Astrocyte (in vitro differentiated cells and primary cell): ENCODE data around the gene KRT13. TPM values are rescaled to one million over a fixed set of nuclear protein-coding genes. Genes with fewer than 3 reads are reported as not detected.
A peak's percentile ranks its signal among the peaks of the same experiment; 100 is the strongest.

Experiments used
- DNase-seq: peaks from one replicate; pipeline ENCODE4 v3.0.0-alpha.2; 2010; ENCODE audit warnings: low read depth
- FAIRE-seq: peaks from 2 replicates; lab custom pipeline; 2011; peaks lifted over from hg19 to GRCh38; lab: Jason Lieb, UNC
- H2AFZ ChIP-seq: 2 replicates; pipeline ENCODE4 v1.6.0; 2012; ENCODE audit warnings: low read depth, low read length, inconsistent platforms
- H3K27ac ChIP-seq: 2 replicates; pipeline ENCODE4 v1.5.1; 2011; ENCODE audit warnings: low read depth, low read length, inconsistent platforms
- H3K27me3 ChIP-seq: 2 replicates; pipeline ENCODE4 v1.6.0; 2011; ENCODE audit warnings: low read length, inconsistent platforms; ENCODE audit not compliant: insufficient read depth
- H3K36me3 ChIP-seq: 2 replicates; pipeline ENCODE4 v1.5.1; 2011; ENCODE audit warnings: low read length, inconsistent platforms; ENCODE audit not compliant: insufficient read depth
- H3K4me1 ChIP-seq: 2 replicates; pipeline ENCODE4 v1.5.1; 2011; ENCODE audit warnings: low read length, inconsistent platforms; ENCODE audit not compliant: insufficient read depth
- H3K4me2 ChIP-seq: 2 replicates; pipeline ENCODE4 v1.6.0; 2012; ENCODE audit warnings: low read length, inconsistent platforms
- H3K4me3 ChIP-seq: 2 replicates; pipeline ENCODE4 v1.5.1; 2011; ENCODE audit warnings: low read depth, mild to moderate bottlenecking, low read length, inconsistent platforms; ENCODE audit not compliant: insufficient read depth
- H3K79me2 ChIP-seq: 2 replicates; pipeline ENCODE4 v1.6.0; 2012; ENCODE audit warnings: mild to moderate bottlenecking, low read length, inconsistent platforms; ENCODE audit not compliant: insufficient read depth
- H3K9ac ChIP-seq: 2 replicates; pipeline ENCODE4 v1.6.0; 2012; ENCODE audit warnings: mild to moderate bottlenecking, low read length, inconsistent platforms
- H3K9me3 ChIP-seq: 2 replicates; pipeline ENCODE4 v1.5.1; 2012; ENCODE audit warnings: low read depth, mild to moderate bottlenecking, low read length, inconsistent platforms; ENCODE audit not compliant: insufficient read depth
- H4K20me1 ChIP-seq: 2 replicates; pipeline ENCODE4 v1.6.0; 2012; ENCODE audit warnings: low read length, inconsistent platforms; ENCODE audit not compliant: insufficient read depth
- H3K27ac Mint-ChIP-seq: one replicate; pipeline ENCODE4 v1.8.0; 2021; ENCODE audit warnings: mild to moderate bottlenecking, mixed read lengths; ENCODE audit not compliant: unreplicated experiment
- H3K27me3 Mint-ChIP-seq: one replicate; pipeline ENCODE4 v1.8.0; 2021; ENCODE audit warnings: low read depth, mixed read lengths; ENCODE audit not compliant: unreplicated experiment
- H3K36me3 Mint-ChIP-seq: one replicate; pipeline ENCODE4 v1.8.0; 2021; ENCODE audit warnings: low read depth, mixed read lengths; ENCODE audit not compliant: unreplicated experiment
- H3K4me1 Mint-ChIP-seq: one replicate; pipeline ENCODE4 v1.8.0; 2021; ENCODE audit warnings: low read depth, mixed read lengths; ENCODE audit not compliant: unreplicated experiment
- H3K4me3 Mint-ChIP-seq: one replicate; pipeline ENCODE4 v1.8.0; 2021; ENCODE audit warnings: mild to moderate bottlenecking, moderate library complexity, mixed read lengths; ENCODE audit not compliant: unreplicated experiment
- H3K9me3 Mint-ChIP-seq: one replicate; pipeline ENCODE4 v1.8.0; 2021; ENCODE audit warnings: mild to moderate bottlenecking, mixed read lengths; ENCODE audit not compliant: unreplicated experiment
- CTCF ChIP-seq: IDR thresholded peaks from 2 replicates; pipeline ENCODE4 v1.5.1; 2011; ENCODE audit warnings: low read depth, mild to moderate bottlenecking, inconsistent platforms, low read length, moderate library complexity; ENCODE audit not compliant: insufficient read depth
- EZH2 ChIP-seq: IDR thresholded peaks from 2 replicates; pipeline ENCODE4 v1.6.1; 2012; ENCODE audit warnings: mild to moderate bottlenecking, low read length, inconsistent platforms; ENCODE audit not compliant: insufficient read depth
- total RNA-seq: library from RNA; stranded (reverse); gene quantifications from 2 replicates; pipeline ENCODE4 v1.2.1, GENCODE V29; 2021

KRT13 gene
- total RNA-seq, 1 donor from 2014 or later, result not detected

DNA sequence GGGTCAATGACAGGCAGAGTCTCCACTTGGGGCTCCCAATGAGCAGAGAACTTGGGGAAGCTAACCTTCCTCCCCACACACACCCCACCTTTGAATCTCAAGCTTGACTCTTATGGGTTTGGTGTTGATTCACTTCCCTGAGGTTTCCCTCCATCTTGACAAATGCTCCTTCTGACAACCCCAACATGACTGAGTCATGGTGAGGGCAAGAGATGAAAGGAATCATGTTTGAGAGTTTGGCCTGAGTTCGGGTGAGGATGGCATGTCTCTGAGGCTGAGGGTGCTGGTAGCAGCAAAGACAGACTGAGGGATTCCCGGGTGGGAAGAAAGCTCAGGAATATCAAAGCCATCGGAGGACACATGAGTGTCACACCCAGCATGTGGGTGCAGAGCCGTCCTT lies 47.8 kb upstream of the KRT13 start:
- H3K9me3 ChIP-seq, result no peaks in the 10 kb centered on the region
- H3K79me2 ChIP-seq, result no peaks in the 10 kb centered on the region
- no peak overlapping the region for H3K27ac Mint-ChIP-seq
- peaks cover 25% of the 10 kb centered on the region for H3K27me3 Mint-ChIP-seq
- H3K4me2 ChIP-seq, result no peak overlapping the region
- H2AFZ ChIP-seq, result no peak overlapping the region
- H3K4me3 Mint-ChIP-seq, result no peak overlapping the region
- no peak overlapping the region for H3K9ac ChIP-seq
- no peak for FAIRE-seq
- H3K36me3 ChIP-seq, result no peaks in the 10 kb centered on the region
- TF ChIP-seq CTCF (no peak), EZH2 (no peak)
- no peak for DNase-seq
- H3K27ac ChIP-seq, result no peak overlapping the region
- H3K4me1 Mint-ChIP-seq, result peaks cover 9% of the 10 kb centered on the region
- H3K4me3 ChIP-seq, result no peak overlapping the region
- H3K27me3 ChIP-seq, result peaks cover 13% of the 10 kb centered on the region
- H4K20me1 ChIP-seq, result no peaks in the 10 kb centered on the region
- H3K4me1 ChIP-seq, result peaks cover 25% of the 10 kb centered on the region
- no peaks in the 10 kb centered on the region for H3K9me3 Mint-ChIP-seq
- H3K36me3 Mint-ChIP-seq, result no peaks in the 10 kb centered on the region

DNA sequence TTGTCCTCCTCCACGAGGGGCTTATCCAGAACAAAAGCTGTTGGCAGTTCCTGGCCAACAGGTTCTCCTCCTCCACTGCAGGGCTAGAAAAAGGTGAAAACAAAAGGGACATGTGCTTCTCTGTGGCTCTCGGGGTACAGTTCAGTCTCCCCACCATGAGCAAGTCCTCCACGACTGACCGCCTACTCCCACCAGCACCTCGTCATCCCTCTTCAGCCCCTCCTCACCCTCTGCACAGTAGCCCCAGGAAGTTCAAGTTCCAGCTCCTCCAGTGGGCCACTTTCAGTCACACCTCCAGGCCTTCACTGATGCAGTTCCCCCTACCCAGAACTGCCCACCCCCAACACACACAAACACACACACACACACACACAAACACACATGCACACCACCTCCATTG lies 47.0 kb upstream of the KRT13 start:
- no peak overlapping the region for H3K4me2 ChIP-seq
- Mint-ChIP-seq H3K4me3 (no peak overlapping the region), H3K9me3 (no peaks in the 10 kb centered on the region), H3K27ac (no peak overlapping the region), H3K36me3 (no peaks in the 10 kb centered on the region), H3K4me1 (peaks cover 15% of the 10 kb centered on the region), H3K27me3 (peaks cover 21% of the 10 kb centered on the region)
- peaks cover 32% of the 10 kb centered on the region for H3K4me1 ChIP-seq
- H3K27me3 ChIP-seq, result peaks cover 13% of the 10 kb centered on the region
- H3K9me3 ChIP-seq, result no peaks in the 10 kb centered on the region
- DNase-seq (no peak), FAIRE-seq (no peak)
- H3K9ac ChIP-seq, result no peak overlapping the region
- no peaks in the 10 kb centered on the region for H4K20me1 ChIP-seq
- TF ChIP-seq CTCF, result no peak
- TF ChIP-seq EZH2, result no peak
- no peak overlapping the region for H3K4me3 ChIP-seq
- H2AFZ ChIP-seq, result no peak overlapping the region
- H3K79me2 ChIP-seq, result no peaks in the 10 kb centered on the region
- no peak overlapping the region for H3K27ac ChIP-seq
- no peaks in the 10 kb centered on the region for H3K36me3 ChIP-seq

- peaks cover 34% of the 10 kb centered on the region for H3K4me1 ChIP-seq
- DNase-seq (peak; percentile 52), FAIRE-seq (no peak)
- Mint-ChIP-seq H3K9me3 (no peaks in the 10 kb centered on the region), H3K27ac (no peak overlapping the region), H3K27me3 (peaks cover 16% of the 10 kb centered on the region), H3K4me1 (peaks cover 17% of the 10 kb centered on the region), H3K36me3 (no peaks in the 10 kb centered on the region), H3K4me3 (no peak overlapping the region)
- H3K4me2 ChIP-seq, result no peak overlapping the region
- no peak overlapping the region for H3K4me3 ChIP-seq
- no peaks in the 10 kb centered on the region for H3K36me3 ChIP-seq
- no peak overlapping the region for H3K27ac ChIP-seq
- no peaks in the 10 kb centered on the region for H4K20me1 ChIP-seq
- TF ChIP-seq CTCF (no peak), EZH2 (no peak)
- no peaks in the 10 kb centered on the region for H3K9me3 ChIP-seq
- H3K27me3 ChIP-seq, result peaks cover 10% of the 10 kb centered on the region
- no peak overlapping the region for H3K9ac ChIP-seq
- no peaks in the 10 kb centered on the region for H3K79me2 ChIP-seq
- no peak overlapping the region for H2AFZ ChIP-seq
Measured at GRCh38 chr17:41551365-41551764, 46.0 kb upstream of the KRT13 start.
